Sigmoid colon (tissue), 7 donors: Measurements from ENCODE around the gene AFAP1. TPM values are rescaled to one million over a fixed set of nuclear protein-coding genes. Genes with fewer than 3 reads are reported as not detected.

Experiments used
- DNase-seq: peaks from one replicate; pipeline ENCODE4 v3.0.0-alpha.2; 2019
- H3K27ac ChIP-seq, 4 donors: fragments of 200-600 bp; sonication (generic); one replicate each; pipeline ENCODE4 v1.5.1; 2016 to 2019; ENCODE audit warnings: mild to moderate bottlenecking in 1 of 4
- H3K27me3 ChIP-seq, 3 donors: fragments of 200-600 bp; sonication (generic); one replicate each; pipeline ENCODE4 v1.5.1; 2019; ENCODE audit warnings: mild to moderate bottlenecking in 1 of 3
- H3K36me3 ChIP-seq, 4 donors: fragments of 200-600 bp; sonication (generic); one replicate each; pipeline ENCODE4 v1.5.1; 2016 to 2019
- H3K4me1 ChIP-seq, 4 donors: fragments of 200-600 bp; sonication (generic); one replicate each; pipeline ENCODE4 v1.5.1; 2017 to 2019
- H3K4me3 ChIP-seq, 4 donors: fragments of 200-600 bp; sonication (generic); one replicate each; pipeline ENCODE4 v1.5.1; 2017 to 2019; ENCODE audit warnings: mild to moderate bottlenecking in 2 of 4, moderate library complexity in 1 of 4
- H3K9me3 ChIP-seq, 4 donors: fragments of 200-600 bp in 3 of 4; sonication (generic) in 3 of 4; one replicate each; pipeline versions ENCODE4 v1.5.1 to v1.6.1; 2013 to 2019
- EP300 ChIP-seq, 4 donors: sonication (generic); formaldehyde crosslinking; IDR thresholded peaks; one replicate each; pipeline ENCODE4 v1.6.1; 2017; ENCODE audit warnings: antibody characterized with exemption in 4 of 4
- POLR2A ChIP-seq, 2 donors: fragments of 450-650 bp; IDR thresholded peaks; one replicate each; pipeline ENCODE4 v1.6.1; 2016; ENCODE audit warnings: antibody characterized with exemption in 2 of 2, mild to moderate bottlenecking in 2 of 2, moderate library complexity in 2 of 2
- POLR2AphosphoS5 ChIP-seq, 4 donors: sonication (generic); formaldehyde crosslinking; IDR thresholded peaks; one replicate each; pipeline ENCODE4 v1.6.1; 2017; ENCODE audit warnings: antibody characterized with exemption in 4 of 4
- WGBS, 2 donors: extraction: QIAGEN DNeasy Blood & Tissue Kit; methylation state at CpG; one replicate each; pipeline ENCODE4 v1.1.7; 2013; 5-methylcytosine and 5-hydroxymethylcytosine counted together
- intact Hi-C: fragments of 100-400 bp; cut with DNase I; formaldehyde crosslinking; loops from one replicate; pipeline ENCODE4 v1.15.1; 2023
- polyA plus RNA-seq, 3 donors: library from polyadenylated mRNA; stranded (reverse); fragments of 200-250 nt; gene quantifications; one replicate each; pipeline ENCODE4 v1.2.3, GENCODE V29; 2013
- total RNA-seq, 4 donors: library from RNA; depleted of rRNA; stranded (reverse); fragments of >200 nt; gene quantifications; one replicate each; pipeline ENCODE4 v1.1.0, GENCODE V29; 2016
- TF ChIP-seq, protein P1 (sequence below), 4 experiments: fragments of 450-650 bp in 3 of 4; fragments of 200-600 bp in 1 of 4; IDR thresholded peaks; one replicate each; pipeline ENCODE4 v1.5.1; 2016 to 2019; ENCODE audit warnings: antibody characterized with exemption in 4 of 4, mild to moderate bottlenecking in 3 of 4, moderate library complexity in 2 of 4
- donor health status: healthy with polysubstance abuse.
- donor health status: Bipolar disorder and iron deficiency.
- donor health status: healthy.

AFAP1 gene
- total and polyA plus RNA-seq, 7 donors: 7.6 to 51.3 (median 24.0) TPM

DNA sequence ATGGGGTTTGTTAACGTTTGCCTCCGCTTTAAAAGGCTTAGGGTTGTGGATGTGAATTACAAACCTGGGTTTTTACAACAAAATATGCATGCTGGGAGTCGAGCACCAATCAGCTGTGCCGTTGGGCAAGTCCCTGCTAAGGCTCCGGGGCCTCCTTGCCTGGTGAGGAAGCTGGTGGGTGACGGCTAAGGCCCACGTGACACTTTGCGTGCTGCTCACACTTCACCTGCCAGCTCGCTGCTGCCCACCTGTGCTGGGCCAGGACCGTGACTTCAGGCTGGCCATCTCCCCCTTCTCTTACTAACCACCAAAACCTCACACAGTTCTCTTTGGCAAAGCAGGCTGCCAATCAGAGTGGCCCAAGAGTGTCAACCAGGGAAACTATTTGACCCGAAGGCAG lies 178.3 kb downstream of the AFAP1 start:
- H3K9me3 ChIP-seq: no peaks in the 10 kb centered on the region
- no peak overlapping the region for H3K4me3 ChIP-seq
- peaks cover 0 to 54% (median 17%) of the 10 kb centered on the region in 4 donors for H3K36me3 ChIP-seq
- H3K4me1 ChIP-seq: peaks cover 0 to 23% (median 20%) of the 10 kb centered on the region in 4 donors
- H3K27ac ChIP-seq: peak overlapping the region in 1 of 4 donors; percentile 74
- 90 to 92% methylated on average over 11 of the region's 11 CpGs for WGBS, 2 donors
- no peak for DNase-seq
- TF ChIP-seq POLR2A (IDR thresholded peaks at IDR 0.05): no peak
- TF ChIP-seq, protein P1, sequence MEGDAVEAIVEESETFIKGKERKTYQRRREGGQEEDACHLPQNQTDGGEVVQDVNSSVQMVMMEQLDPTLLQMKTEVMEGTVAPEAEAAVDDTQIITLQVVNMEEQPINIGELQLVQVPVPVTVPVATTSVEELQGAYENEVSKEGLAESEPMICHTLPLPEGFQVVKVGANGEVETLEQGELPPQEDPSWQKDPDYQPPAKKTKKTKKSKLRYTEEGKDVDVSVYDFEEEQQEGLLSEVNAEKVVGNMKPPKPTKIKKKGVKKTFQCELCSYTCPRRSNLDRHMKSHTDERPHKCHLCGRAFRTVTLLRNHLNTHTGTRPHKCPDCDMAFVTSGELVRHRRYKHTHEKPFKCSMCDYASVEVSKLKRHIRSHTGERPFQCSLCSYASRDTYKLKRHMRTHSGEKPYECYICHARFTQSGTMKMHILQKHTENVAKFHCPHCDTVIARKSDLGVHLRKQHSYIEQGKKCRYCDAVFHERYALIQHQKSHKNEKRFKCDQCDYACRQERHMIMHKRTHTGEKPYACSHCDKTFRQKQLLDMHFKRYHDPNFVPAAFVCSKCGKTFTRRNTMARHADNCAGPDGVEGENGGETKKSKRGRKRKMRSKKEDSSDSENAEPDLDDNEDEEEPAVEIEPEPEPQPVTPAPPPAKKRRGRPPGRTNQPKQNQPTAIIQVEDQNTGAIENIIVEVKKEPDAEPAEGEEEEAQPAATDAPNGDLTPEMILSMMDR (IDR thresholded peaks at IDR 0.05): no peak
- TF ChIP-seq POLR2AphosphoS5 (IDR thresholded peaks at IDR 0.05): no peak
- no peak for TF ChIP-seq EP300 (IDR thresholded peaks at IDR 0.05)
- intact Hi-C loops: loop anchor here (1.0 to 5.0 kb wide), 2 partner anchors 43 to 171 kb away; no protein-coding TSS in a partner anchor
- no peaks in the 10 kb centered on the region for H3K27me3 ChIP-seq

DNA sequence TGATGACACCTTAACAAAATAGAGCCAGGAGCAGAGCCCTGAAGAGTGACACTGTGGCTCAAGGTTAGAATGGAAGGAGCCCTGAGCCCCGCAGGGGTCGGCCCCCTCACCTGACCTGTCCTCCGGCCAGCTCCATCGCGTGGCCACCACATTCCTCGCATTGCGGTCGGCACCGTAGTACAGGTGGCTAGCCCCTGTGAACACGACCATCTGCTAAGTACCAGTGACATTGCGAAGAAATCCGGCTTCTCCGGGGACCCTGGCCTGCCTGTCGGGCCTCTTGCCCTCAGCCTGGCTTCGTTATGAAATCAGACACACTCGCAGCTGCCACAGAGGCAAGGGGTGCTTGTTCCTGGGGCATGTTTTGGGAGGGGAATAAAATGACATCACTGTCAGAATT lies 179.0 kb downstream of the AFAP1 start:
- no peaks in the 10 kb centered on the region for H3K27me3 ChIP-seq
- H3K36me3 ChIP-seq: peaks cover 0 to 49% (median 14%) of the 10 kb centered on the region in 4 donors
- H3K4me3 ChIP-seq: no peak overlapping the region
- H3K27ac ChIP-seq: peak overlapping the region in 1 of 4 donors; percentile 36
- H3K9me3 ChIP-seq: no peaks in the 10 kb centered on the region
- peaks cover 0 to 22% (median 20%) of the 10 kb centered on the region in 4 donors for H3K4me1 ChIP-seq
- 91 to 95% methylated on average over 16 of the region's 16 CpGs for WGBS, 2 donors
- TF ChIP-seq EP300 (IDR thresholded peaks at IDR 0.05) (no peak), POLR2AphosphoS5 (IDR thresholded peaks at IDR 0.05) (no peak), POLR2A (IDR thresholded peaks at IDR 0.05) (no peak)
- TF ChIP-seq, protein P1 (IDR thresholded peaks at IDR 0.05): no peak
- DNase-seq: no peak
- intact Hi-C loops: loop anchor here (1.0 to 5.0 kb wide), 2 partner anchors 44 to 172 kb away; no protein-coding TSS in a partner anchor

DNA sequence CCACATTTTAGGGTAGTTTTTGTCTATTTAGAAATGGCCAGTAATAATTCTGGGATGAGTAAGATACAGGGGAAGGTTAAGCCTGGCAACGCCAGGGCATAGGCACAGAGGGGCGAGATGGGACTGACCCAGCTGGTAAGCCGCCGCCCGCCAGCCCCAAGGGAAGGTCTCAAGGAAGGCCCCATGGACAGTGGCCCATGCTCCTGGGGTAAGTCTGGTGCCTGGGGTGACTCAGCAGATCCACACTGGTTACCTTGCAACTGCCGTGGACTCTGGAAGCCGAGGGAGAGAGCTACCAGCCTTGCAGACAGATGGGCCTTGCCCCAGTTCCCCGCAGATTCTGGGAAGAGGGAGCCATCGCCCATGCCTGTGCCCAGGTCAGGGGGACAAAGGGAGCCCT lies 179.4 kb downstream of the AFAP1 start:
- WGBS, 2 donors: 80 to 88% methylated on average over 9 of the region's 9 CpGs
- H3K36me3 ChIP-seq: peaks cover 0 to 45% (median 11%) of the 10 kb centered on the region in 4 donors
- DNase-seq: no peak
- no peaks in the 10 kb centered on the region for H3K27me3 ChIP-seq
- H3K4me1 ChIP-seq: peaks cover 0 to 24% (median 22%) of the 10 kb centered on the region in 4 donors
- intact Hi-C loops: loop anchor here (5.0 kb wide), 1 partner anchor 172 kb away; no protein-coding TSS in a partner anchor
- TF ChIP-seq POLR2AphosphoS5 (IDR thresholded peaks at IDR 0.05): no peak
- H3K9me3 ChIP-seq: no peaks in the 10 kb centered on the region
- no peak overlapping the region for H3K4me3 ChIP-seq
- H3K27ac ChIP-seq: peak overlapping the region in 1 of 4 donors; percentile 36

DNA sequence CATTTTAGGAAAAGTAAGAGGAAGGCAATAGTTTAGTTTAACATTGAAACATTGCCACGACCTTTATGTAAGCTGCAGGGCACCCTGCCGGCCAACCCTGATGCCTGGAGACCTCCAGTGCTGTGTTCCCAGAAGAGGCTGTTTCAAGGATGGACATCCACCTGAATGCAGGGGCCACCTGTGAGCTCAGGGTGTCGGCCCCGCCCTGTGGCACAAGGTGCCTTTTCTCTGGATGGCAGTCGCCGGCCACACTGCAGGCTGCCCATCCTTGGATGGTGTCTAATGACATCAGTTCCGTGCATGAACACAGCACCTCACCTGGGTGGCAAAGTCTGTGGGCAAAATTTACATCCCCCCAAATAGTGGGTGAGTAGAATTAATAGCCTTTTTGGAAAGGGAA lies 180.0 kb downstream of the AFAP1 start:
- Histone ChIP-seq H3K9me3 (no peaks in the 10 kb centered on the region), H3K4me3 (no peak overlapping the region), H3K36me3 (peaks cover 0 to 39% (median 10%) of the 10 kb centered on the region in 4 donors), H3K27me3 (no peaks in the 10 kb centered on the region), H3K4me1 (peaks cover 0 to 24% (median 23%) of the 10 kb centered on the region in 4 donors), H3K27ac (peak overlapping the region in 2 of 4 donors; percentile 23 to 36)
- 88 to 89% methylated on average over 7 of the region's 7 CpGs for WGBS, 2 donors
- TF ChIP-seq POLR2AphosphoS5 (IDR thresholded peaks at IDR 0.05) (no peak), EP300 (IDR thresholded peaks at IDR 0.05) (no peak)
- intact Hi-C loops: loop anchor here (5.0 kb wide), 1 partner anchor 173 kb away; no protein-coding TSS in a partner anchor
- no peak for DNase-seq

DNA sequence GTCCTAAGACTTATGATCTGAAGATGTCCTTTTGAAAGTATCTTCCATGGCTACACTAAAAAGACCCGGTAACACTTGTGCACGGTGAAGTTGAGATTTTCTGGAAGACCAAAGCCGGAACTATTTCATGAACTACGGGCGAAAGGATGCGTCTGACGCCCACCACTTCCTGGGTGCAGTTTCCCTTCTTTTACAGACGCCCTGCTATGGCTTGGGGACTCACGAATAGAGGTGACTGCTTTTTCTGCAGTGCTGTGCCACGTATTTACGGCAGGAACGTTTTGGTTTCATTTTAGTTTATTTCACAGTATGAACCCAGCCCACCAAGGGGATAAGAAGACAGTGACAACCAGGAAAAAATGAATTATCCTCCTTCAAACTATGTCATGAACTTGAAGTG lies 180.4 kb downstream of the AFAP1 start:
- TF ChIP-seq, protein P1 (IDR thresholded peaks at IDR 0.05): no peak
- TF ChIP-seq POLR2AphosphoS5 (IDR thresholded peaks at IDR 0.05) (no peak), POLR2A (IDR thresholded peaks at IDR 0.05) (no peak), EP300 (IDR thresholded peaks at IDR 0.05) (no peak)
- Histone ChIP-seq H3K36me3 (peaks cover 0 to 35% (median 10%) of the 10 kb centered on the region in 4 donors), H3K4me1 (peaks cover 0 to 24% (median 23%) of the 10 kb centered on the region in 4 donors), H3K27me3 (no peaks in the 10 kb centered on the region), H3K27ac (peak overlapping the region in 1 of 4 donors; percentile 23), H3K4me3 (no peak overlapping the region), H3K9me3 (no peaks in the 10 kb centered on the region)
- intact Hi-C loops: no loop called here
- no peak for DNase-seq
- 66 to 80% methylated on average over 12 of the region's 12 CpGs for WGBS, 2 donors
